ENCODE data around the gene MAP4K2.

The MAP4K2 gene

DNA sequence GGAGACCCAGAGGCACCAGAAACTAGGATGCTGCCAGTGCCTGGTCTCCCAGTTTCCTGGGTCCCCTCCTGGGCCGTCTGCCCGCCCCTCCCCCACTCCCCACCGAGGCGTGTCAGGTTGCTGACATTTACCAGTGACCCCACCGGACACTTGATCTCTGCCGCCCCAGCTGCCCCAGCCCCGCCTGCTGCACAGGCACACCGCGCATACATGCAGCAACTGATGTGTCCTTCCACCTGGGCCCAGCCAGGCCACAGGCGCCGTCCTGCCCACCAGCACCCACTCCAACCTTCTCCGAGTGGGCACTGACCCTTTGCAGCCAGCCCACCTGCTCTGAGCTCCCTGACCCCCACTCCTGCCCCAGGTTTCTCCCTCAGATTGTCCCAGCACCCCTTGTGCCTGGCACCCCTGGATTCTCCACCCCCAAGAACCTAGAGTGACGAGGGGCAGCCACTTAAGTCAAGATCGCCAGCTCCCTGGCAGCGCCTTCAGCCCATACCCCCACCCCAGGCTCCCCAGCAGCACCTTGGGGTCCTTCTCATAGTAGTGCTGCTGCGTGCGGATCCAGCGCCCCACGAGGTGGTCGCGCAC lies 43.8 kb downstream of the MAP4K2 start:
- no peak; the same call in 1 of the 3 replicates for ATAC-seq
- TF ChIP-seq RARB (CRISPR knock-in tag; IDR thresholded peaks at IDR 0.05) (no peak), CSDC2 (CRISPR knock-in tag; IDR thresholded peaks at IDR 0.05) (no peak), ZNF565 (CRISPR knock-in tag; conservative IDR thresholded peaks at IDR 0.05; ENCODE audit: low read depth) (no peak), ZFP3 (CRISPR knock-in tag; IDR thresholded peaks at IDR 0.05) (no peak), PPARA (CRISPR knock-in tag; IDR thresholded peaks at IDR 0.05; ENCODE audit: borderline replicate concordance) (no peak), GLIS3 (CRISPR knock-in tag; IDR thresholded peaks at IDR 0.05) (no peak), ZNF70 (CRISPR knock-in tag; IDR thresholded peaks at IDR 0.05) (no peak), ISL1 (CRISPR knock-in tag; IDR thresholded peaks at IDR 0.05) (no peak)
- TF ChIP-seq, protein P1, sequence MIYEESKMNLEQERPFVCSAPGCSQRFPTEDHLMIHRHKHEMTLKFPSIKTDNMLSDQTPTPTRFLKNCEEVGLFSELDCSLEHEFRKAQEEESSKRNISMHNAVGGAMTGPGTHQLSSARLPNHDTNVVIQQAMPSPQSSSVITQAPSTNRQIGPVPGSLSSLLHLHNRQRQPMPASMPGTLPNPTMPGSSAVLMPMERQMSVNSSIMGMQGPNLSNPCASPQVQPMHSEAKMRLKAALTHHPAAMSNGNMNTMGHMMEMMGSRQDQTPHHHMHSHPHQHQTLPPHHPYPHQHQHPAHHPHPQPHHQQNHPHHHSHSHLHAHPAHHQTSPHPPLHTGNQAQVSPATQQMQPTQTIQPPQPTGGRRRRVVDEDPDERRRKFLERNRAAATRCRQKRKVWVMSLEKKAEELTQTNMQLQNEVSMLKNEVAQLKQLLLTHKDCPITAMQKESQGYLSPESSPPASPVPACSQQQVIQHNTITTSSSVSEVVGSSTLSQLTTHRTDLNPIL (CRISPR knock-in tag; IDR thresholded peaks at IDR 0.05; ENCODE audit: low read depth) = no peak
- TF ChIP-seq, protein P2, sequence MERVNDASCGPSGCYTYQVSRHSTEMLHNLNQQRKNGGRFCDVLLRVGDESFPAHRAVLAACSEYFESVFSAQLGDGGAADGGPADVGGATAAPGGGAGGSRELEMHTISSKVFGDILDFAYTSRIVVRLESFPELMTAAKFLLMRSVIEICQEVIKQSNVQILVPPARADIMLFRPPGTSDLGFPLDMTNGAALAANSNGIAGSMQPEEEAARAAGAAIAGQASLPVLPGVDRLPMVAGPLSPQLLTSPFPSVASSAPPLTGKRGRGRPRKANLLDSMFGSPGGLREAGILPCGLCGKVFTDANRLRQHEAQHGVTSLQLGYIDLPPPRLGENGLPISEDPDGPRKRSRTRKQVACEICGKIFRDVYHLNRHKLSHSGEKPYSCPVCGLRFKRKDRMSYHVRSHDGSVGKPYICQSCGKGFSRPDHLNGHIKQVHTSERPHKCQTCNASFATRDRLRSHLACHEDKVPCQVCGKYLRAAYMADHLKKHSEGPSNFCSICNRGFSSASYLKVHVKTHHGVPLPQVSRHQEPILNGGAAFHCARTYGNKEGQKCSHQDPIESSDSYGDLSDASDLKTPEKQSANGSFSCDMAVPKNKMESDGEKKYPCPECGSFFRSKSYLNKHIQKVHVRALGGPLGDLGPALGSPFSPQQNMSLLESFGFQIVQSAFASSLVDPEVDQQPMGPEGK (CRISPR knock-in tag; IDR thresholded peaks at IDR 0.05; ENCODE audit: borderline replicate concordance) = no peak
- TF ChIP-seq, protein P3, sequence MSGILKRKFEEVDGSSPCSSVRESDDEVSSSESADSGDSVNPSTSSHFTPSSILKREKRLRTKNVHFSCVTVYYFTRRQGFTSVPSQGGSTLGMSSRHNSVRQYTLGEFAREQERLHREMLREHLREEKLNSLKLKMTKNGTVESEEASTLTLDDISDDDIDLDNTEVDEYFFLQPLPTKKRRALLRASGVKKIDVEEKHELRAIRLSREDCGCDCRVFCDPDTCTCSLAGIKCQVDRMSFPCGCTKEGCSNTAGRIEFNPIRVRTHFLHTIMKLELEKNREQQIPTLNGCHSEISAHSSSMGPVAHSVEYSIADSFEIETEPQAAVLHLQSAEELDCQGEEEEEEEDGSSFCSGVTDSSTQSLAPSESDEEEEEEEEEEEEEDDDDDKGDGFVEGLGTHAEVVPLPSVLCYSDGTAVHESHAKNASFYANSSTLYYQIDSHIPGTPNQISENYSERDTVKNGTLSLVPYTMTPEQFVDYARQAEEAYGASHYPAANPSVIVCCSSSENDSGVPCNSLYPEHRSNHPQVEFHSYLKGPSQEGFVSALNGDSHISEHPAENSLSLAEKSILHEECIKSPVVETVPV (CRISPR knock-in tag; IDR thresholded peaks at IDR 0.05) = no peak

DNA sequence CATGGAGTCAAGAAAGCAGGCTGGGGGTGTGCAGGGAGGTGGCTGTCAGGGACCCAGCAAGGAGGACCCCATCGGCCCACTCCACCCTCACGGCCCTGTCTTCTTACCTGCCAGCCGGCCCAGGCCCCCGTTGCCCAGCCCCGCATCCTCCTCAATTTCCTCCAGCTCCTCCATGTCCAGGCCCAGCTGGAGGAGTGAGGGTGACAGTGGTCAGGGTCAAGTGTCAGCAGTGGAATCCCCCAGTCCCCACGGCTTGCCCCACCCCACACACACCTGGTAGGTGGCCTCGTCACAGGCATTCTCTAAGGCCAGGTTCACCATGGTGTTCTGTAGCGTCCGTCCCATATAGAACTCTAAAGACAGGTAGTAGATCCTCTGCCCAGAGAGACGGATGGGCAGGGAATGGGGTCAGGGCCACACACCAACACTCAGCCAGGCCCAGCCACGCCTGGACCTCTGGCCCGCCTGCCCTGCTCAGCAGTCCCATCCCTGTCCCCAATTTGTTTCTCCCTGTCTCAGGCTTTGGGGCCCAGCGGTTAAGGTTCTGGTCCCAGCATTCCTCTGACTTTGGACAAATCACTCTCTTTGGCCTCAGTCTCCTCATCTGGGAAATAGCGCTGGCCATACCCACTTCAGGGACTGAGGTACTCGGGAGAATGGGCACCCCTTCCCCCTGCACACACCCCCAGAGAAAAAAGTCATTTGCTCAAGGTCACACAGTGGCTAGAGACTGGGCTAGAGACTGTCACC lies 44.5 kb downstream of the MAP4K2 start:
- no peak for TF ChIP-seq ZC3H10 (CRISPR knock-in tag; IDR thresholded peaks at IDR 0.05)
- TF ChIP-seq SNAI2 (CRISPR knock-in tag; IDR thresholded peaks at IDR 0.05) = no peak
- TF ChIP-seq ZNF565 (CRISPR knock-in tag; conservative IDR thresholded peaks at IDR 0.05; ENCODE audit: low read depth) = no peak
- no peak for TF ChIP-seq OSR1 (CRISPR knock-in tag; IDR thresholded peaks at IDR 0.05)
- TF ChIP-seq ZFP3 (CRISPR knock-in tag; IDR thresholded peaks at IDR 0.05) = no peak
- TF ChIP-seq ZFP30 (CRISPR knock-in tag; IDR thresholded peaks at IDR 0.05) = no peak
- no peak for TF ChIP-seq ZNF8 (CRISPR knock-in tag; IDR thresholded peaks at IDR 0.05)
- TF ChIP-seq, protein P4, sequence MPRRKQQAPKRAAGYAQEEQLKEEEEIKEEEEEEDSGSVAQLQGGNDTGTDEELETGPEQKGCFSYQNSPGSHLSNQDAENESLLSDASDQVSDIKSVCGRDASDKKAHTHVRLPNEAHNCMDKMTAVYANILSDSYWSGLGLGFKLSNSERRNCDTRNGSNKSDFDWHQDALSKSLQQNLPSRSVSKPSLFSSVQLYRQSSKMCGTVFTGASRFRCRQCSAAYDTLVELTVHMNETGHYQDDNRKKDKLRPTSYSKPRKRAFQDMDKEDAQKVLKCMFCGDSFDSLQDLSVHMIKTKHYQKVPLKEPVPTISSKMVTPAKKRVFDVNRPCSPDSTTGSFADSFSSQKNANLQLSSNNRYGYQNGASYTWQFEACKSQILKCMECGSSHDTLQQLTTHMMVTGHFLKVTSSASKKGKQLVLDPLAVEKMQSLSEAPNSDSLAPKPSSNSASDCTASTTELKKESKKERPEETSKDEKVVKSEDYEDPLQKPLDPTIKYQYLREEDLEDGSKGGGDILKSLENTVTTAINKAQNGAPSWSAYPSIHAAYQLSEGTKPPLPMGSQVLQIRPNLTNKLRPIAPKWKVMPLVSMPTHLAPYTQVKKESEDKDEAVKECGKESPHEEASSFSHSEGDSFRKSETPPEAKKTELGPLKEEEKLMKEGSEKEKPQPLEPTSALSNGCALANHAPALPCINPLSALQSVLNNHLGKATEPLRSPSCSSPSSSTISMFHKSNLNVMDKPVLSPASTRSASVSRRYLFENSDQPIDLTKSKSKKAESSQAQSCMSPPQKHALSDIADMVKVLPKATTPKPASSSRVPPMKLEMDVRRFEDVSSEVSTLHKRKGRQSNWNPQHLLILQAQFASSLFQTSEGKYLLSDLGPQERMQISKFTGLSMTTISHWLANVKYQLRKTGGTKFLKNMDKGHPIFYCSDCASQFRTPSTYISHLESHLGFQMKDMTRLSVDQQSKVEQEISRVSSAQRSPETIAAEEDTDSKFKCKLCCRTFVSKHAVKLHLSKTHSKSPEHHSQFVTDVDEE (CRISPR knock-in tag; IDR thresholded peaks at IDR 0.05) = no peak
- TF ChIP-seq RARB (CRISPR knock-in tag; IDR thresholded peaks at IDR 0.05) = no peak
- no peak for TF ChIP-seq TCF4 (CRISPR knock-in tag; IDR thresholded peaks at IDR 0.05; ENCODE audit: borderline replicate concordance)
- no peak for TF ChIP-seq BACH2 (CRISPR knock-in tag; IDR thresholded peaks at IDR 0.05; ENCODE audit: borderline replicate concordance)
- TF ChIP-seq, protein P2 (CRISPR knock-in tag; IDR thresholded peaks at IDR 0.05; ENCODE audit: borderline replicate concordance) = no peak
- no peak for TF ChIP-seq ESRRG (CRISPR knock-in tag; IDR thresholded peaks at IDR 0.05)
- no peak for ATAC-seq
